Endometrial microvascular endothelial cells (primary cell): ENCODE measurements around the gene KRTAP1-3. TPM values are rescaled to one million over a fixed set of nuclear protein-coding genes. Genes with fewer than 3 reads are reported as not detected.
"Not testable (repeated sequence)": the region's sequence is repeated elsewhere in the genome, so short reads cannot be mapped to it uniquely, and the experiment has no call there.

Source experiments
- in situ Hi-C: cut with HindIII; loops from 2 replicates; pipeline ENCODE4 v1.10.0; 2017; ENCODE audit warnings: low sequenced_read_pairs, low pct_unique_long_range_greater_than_20kb; ENCODE audit errors: inconsistent ontology term
- total RNA-seq: library from RNA; depleted of rRNA; stranded (reverse); fragments of >200 nt; gene quantifications from one replicate; pipeline ENCODE4 v1.2.3, GENCODE V29; 2015; ENCODE audit errors: inconsistent ontology term

KRTAP1-3 gene
- total RNA-seq = not detected

DNA sequence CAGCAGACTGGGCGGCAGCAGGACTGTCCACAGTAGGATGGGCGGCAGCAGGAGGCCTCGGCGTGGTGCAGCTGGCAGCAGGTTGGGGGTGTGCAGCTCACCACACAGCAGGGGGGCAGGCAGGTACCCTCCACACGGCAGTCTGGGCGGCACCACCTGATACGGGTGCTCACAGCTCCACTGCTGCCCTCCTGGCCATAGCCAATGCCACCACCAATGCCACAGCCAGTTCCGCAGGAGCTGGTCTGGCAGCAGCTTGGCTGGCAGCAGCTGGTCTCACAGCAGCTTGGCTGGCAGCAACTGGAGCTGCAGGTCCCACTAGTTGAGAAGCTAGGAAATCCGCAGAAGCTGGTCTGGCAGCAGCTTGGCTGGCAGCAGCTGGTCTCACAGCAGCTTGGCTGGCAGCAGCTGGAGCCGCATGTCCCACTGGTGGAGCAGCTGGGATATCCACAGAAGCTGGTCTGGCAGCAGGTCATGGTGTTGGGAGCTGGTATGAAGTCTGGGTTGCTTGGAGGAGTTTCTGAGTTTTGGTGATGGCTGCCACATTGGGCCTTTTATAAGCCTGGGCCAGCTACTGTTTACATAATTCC lies at the start of gene KRTAP1-3:
KRTAP1-3 (minus strand) TSS at position 529 of the 590 bp plus-strand sequence; CDS start at position 476, 53 bp downstream.
- in situ Hi-C loops = not testable (repeated sequence)

DNA sequence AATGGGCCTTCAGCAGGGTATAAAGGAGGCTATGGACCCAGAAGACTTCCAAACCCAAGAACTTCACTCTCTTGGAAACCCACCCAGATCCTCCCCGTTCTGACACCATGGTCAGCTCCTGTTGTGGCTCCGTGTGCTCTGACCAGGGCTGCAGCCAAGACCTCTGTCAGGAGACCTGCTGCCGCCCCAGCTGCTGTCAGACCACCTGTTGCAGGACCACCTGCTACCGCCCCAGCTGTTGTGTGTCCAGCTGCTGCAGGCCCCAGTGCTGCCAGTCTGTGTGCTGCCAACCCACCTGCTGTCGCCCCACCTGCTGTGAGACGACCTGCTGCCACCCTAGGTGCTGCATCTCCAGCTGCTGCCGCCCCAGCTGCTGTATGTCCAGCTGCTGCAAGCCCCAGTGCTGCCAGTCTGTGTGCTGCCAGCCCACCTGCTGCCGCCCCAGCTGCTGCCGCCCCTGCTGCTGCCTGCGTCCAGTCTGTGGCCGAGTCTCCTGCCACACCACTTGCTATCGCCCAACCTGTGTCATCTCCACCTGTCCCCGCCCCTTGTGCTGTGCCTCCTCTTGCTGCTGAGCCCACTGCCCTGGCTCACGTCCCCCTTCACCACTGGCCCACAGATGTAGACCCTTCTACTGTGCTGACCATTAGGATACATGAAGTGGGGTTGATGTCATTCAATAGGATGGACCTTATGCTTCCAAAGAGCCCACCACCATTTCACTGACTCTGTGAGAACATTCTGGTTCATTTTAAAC lies 49.6 kb upstream of the KRTAP1-3 start, which contains the start of gene KRTAP4-7:
KRTAP4-7 (plus strand) TSS at position 51 of the 757 bp plus-strand sequence; CDS start at position 108, 57 bp downstream.
- in situ Hi-C loops = not testable (repeated sequence)

- in situ Hi-C loops = not testable (repeated sequence)
Measured at GRCh38 chr17:41083427-41083826, 48.8 kb upstream of the KRTAP1-3 start.

- in situ Hi-C loops = no loop called here
Measured at GRCh38 chr17:41082626-41083025, 48.0 kb upstream of the KRTAP1-3 start.

GRCh38 chr17:41076788-41077187 lies 42.1 kb upstream of the KRTAP1-3 start:
- in situ Hi-C loops = no loop called here

- in situ Hi-C loops = no loop called here
Measured at GRCh38 chr17:41073676-41074075, 39.0 kb upstream of the KRTAP1-3 start.

- in situ Hi-C loops = no loop called here
Measured at GRCh38 chr17:41071606-41072360, 37.1 kb upstream of the KRTAP1-3 start.

DNA sequence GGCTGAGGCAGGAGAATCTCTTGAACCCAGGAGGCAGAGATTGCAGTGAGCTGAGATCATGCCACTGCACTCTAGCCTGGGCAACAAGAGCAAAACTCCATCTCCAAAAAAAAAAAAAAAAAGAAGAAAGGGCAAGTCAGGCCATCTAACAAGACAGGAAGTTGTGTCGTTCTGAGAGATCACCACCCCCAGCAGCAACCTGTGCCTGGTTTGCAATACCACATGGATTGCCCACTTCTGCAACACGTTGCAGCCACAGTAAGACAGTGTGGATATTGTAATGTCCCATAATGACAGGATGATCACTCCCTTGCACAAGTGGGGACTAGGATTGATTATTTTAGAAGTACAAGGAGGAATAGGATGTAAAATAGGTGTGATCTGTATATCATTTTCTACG lies 34.4 kb upstream of the KRTAP1-3 start:
- in situ Hi-C loops = no loop called here

GRCh38 chr17:41067281-41067680 lies 32.6 kb upstream of the KRTAP1-3 start:
- in situ Hi-C loops = no loop called here

DNA sequence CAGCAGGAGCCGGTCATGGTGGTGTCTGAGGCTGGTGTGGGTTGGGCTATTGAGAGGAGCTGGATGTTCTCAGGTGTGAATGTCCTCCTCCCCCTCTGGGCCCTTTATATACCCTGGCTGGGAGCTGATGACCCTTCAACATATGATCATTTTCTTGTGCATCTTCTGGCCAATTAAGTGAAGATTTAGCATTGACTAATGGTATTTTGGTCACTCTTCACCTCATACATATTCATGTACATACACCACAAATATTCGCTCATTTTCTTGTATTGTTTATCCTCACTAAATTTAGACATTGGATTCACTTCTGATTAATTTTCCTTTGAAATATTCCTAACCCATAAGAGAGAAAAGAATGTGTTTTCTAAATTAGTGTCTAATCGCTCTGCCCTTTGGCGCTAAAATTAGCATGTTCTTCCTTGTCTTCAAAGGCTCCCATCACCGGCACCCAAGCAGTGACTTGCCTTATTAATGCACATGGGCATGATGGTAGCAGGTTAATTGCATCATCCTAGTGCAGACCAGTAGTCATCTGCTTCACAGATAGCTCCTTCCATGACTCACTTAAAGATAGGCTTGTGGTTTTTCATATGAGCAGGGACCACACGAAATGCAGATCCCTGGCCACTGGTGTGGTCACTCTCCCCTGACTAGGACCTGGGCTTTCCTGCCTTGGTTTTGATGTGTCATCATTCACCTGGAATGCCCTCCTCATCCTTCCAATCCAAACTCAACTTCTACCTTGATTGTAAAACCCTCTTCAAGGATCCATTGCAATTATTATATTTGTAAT lies 31.4 kb upstream of the KRTAP1-3 start, which contains the start of gene KRTAP2-4:
KRTAP2-4 (minus strand) TSS at position 51 of the 796 bp plus-strand sequence; CDS start at position 17, 34 bp downstream.
- in situ Hi-C loops = no loop called here

DNA sequence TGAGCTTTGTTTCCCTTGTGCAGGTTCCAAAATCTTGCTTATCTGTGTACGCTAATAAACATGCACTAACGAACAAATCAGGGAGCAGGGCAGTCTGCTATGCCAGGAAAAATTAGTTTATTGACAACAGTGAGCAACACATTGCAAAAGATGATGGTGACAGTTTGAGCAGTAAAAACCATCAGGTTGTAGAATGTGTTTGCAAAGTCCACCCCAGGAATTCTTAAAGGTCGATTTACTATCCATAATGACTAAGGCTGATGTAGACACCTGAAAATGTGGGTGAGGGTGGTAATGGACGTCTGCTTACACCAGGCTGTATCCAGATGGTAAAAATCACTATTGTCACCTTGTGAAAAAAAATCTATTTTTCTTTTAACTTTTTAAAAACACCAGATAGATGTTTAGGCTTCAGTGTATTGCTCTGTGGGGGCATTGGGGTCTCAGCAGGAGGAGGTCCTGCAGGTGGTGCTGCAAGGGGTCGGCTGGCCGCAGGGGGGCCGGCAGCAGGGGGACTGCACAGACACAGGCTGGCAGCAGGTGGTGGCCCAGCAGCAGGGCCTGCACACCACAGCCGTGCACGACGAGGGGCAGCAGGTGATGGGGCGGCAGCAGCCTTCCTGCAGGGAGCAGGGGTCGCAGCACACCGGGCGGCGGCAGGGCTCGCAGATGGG lies 30.5 kb upstream of the KRTAP1-3 start:
- in situ Hi-C loops = not testable (repeated sequence)

DNA sequence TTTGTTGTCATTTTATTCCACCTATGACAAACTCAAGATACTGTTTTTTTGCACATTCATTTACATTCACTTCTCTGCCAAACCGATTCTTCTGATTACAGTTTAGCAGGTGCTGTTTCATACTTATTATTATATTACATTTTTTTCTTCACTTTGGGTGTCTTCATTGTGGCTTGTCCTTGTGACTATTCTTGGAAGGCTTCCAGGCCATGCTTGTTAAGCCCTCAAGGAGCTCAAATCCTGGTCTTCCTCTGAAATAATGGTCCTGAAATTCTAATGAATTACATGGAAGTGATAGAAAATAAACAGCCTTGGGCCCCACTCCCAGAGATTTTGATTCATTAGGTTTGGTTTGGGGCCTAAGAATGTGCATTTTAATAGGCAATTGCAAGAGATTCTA lies 29.6 kb upstream of the KRTAP1-3 start:
- in situ Hi-C loops = no loop called here

- in situ Hi-C loops = no loop called here
Measured at GRCh38 chr17:41063449-41063848, 28.8 kb upstream of the KRTAP1-3 start.

- in situ Hi-C loops = no loop called here
Measured at GRCh38 chr17:41061964-41062363, 27.3 kb upstream of the KRTAP1-3 start.

GRCh38 chr17:41060052-41060604 lies 25.5 kb upstream of the KRTAP1-3 start, which contains the start of gene KRTAP2-3:
Gene KRTAP2-3, minus strand, starts transcription at chr17:41060114. Its CDS starts 64 bp downstream, at chr17:41060050.
- in situ Hi-C loops = no loop called here

- in situ Hi-C loops = not testable (repeated sequence)
Measured at GRCh38 chr17:41059276-41060051, 24.8 kb upstream of the KRTAP1-3 start.

DNA sequence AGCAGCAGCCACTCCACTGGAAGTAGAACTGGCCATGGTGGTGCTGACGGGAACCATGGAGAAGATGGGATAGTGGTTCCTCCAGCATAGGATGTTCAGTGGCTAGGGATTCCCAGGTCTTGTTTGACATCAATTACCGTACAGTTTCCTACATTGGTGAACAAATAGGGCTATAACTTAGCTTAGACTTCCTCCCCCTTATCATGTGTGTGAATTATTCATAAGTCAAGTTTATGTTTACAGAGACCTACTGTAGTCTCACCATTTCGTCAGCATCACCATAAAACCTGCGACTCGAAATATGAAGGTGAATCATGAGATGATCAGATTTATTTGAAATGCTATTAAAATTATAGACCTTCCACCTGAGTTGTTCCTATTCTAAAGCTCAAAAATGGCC lies 24.1 kb upstream of the KRTAP1-3 start:
- in situ Hi-C loops = no loop called here
